ENCODE data around the gene PRRG1.
"Not testable (repeated sequence)": the region's sequence is repeated elsewhere in the genome, so short reads cannot be mapped to it uniquely, and the experiment has no call there.

Gene PRRG1

GRCh38 chrX:37472836-37473235 lies 123.7 kb downstream of the PRRG1 start:
- DNase-seq (ENCODE audit: low read depth), result no peak

- no peak for DNase-seq (ENCODE audit: low read depth)
Observed at GRCh38 chrX:37474478-37474877, 125.3 kb downstream of the PRRG1 start.

- no peak for DNase-seq (ENCODE audit: low read depth)
Observed at GRCh38 chrX:37476571-37477170, 127.5 kb downstream of the PRRG1 start.

GRCh38 chrX:37484335-37484734 lies 135.2 kb downstream of the PRRG1 start:
- DNase-seq (ENCODE audit: low read depth), result not testable (repeated sequence)

- no peak for DNase-seq (ENCODE audit: low read depth)
Observed at GRCh38 chrX:37485429-37485828, 136.3 kb downstream of the PRRG1 start.

- DNase-seq (ENCODE audit: low read depth), result no peak
Observed at GRCh38 chrX:37487271-37487670, 138.1 kb downstream of the PRRG1 start.

GRCh38 chrX:37488323-37488722 lies 139.2 kb downstream of the PRRG1 start:
- no peak for DNase-seq (ENCODE audit: low read depth)

GRCh38 chrX:37491686-37492085 lies 142.5 kb downstream of the PRRG1 start:
- DNase-seq (ENCODE audit: low read depth), result no peak

- not testable (repeated sequence) for DNase-seq (ENCODE audit: low read depth)
Observed at GRCh38 chrX:37495760-37496159, 146.6 kb downstream of the PRRG1 start.

GRCh38 chrX:37497126-37497525 lies 148.0 kb downstream of the PRRG1 start:
- not testable (repeated sequence) for DNase-seq (ENCODE audit: low read depth)

- not testable (repeated sequence) for DNase-seq (ENCODE audit: low read depth)
Observed at GRCh38 chrX:37498323-37498722, 149.2 kb downstream of the PRRG1 start.

- DNase-seq (ENCODE audit: low read depth), result not testable (repeated sequence)
Observed at GRCh38 chrX:37499649-37500048, 150.5 kb downstream of the PRRG1 start.

GRCh38 chrX:37504991-37505390 lies 155.8 kb downstream of the PRRG1 start:
- no peak for DNase-seq (ENCODE audit: low read depth)
